Measurements from ENCODE around the gene HM13.
A peak's percentile ranks its signal among the peaks of the same experiment; 100 is the strongest.
"Not testable (repeated sequence)": the region's sequence is repeated elsewhere in the genome, so short reads cannot be mapped to it uniquely, and the experiment has no call there.

Gene HM13

DNA sequence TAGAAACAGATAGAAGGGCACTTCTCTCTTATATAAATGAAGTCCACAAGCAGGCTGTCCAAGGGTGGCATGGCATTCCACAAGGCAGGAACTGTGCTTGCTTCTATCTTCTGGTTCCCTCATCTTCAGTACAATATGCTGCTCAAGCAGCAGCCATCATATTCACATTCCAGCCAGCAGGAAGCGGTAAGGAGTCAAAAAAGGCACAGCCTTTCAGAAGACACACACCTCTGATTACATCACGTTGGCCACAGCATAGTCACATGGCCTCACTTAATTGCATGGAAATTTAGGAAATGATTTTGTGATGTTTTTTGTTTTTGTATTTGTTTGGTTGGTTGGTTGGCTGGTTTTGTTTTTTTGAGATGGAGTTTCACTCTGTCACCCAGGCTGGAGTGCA is 20.1 kb upstream of the HM13 start:
- TF ChIP-seq CTCF (IDR thresholded peaks at IDR 0.05), result peak; percentile 18 to 24
- DNase-seq, result no peak
- H3K27ac ChIP-seq, result no peak overlapping the region
- intact Hi-C loops (cut with DNase I; ENCODE audit: low total_unique reads), result no loop called here
- peaks cover 0 to 29% (median 16%) of the 10 kb centered on the region in 4 donors for H3K4me1 ChIP-seq
- H3K27me3 ChIP-seq, result no peaks in the 10 kb centered on the region
- no peaks in the 10 kb centered on the region for H3K36me3 ChIP-seq
- no peak overlapping the region for H3K4me3 ChIP-seq
- H3K9me3 ChIP-seq, result no peaks in the 10 kb centered on the region

DNA sequence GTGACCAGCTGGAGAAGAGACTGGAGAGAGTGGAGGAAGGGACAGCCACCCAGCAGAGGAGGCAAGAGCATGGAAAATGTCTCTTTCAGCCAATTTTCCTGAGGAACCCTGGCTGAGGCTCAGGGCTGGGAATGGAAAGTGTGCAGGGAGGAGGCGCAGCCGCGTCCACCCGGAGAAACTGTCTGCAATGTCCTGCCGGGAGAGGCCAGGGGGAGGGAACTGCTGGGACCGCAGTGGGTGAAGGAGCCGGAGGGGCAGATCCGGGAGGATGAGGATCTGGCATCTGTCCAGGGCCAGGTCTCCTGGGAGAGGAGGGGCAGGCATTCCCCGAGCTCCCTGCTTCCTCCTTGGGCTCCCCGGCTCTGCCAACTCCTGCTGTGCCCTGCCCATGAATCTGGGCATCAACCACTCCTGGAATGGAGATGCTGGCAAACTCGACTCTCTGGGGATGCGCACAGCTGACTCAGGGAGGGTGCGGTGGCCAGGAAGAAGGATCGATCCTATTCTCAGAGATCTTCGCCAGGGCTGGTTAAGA is 17.4 kb upstream of the HM13 start:
- peak; percentile 63 to 92 for DNase-seq
- Histone ChIP-seq H3K9me3 (no peaks in the 10 kb centered on the region), H3K27me3 (no peaks in the 10 kb centered on the region), H3K4me3 (peak overlapping the region; percentile 33 to 41), H3K4me1 (peaks cover 0 to 29% (median 16%) of the 10 kb centered on the region in 4 donors), H3K36me3 (no peaks in the 10 kb centered on the region), H3K27ac (peak overlapping the region; percentile 62 to 73)
- intact Hi-C loops (cut with DNase I; ENCODE audit: low total_unique reads), result no loop called here
- no peak for TF ChIP-seq CTCF (IDR thresholded peaks at IDR 0.05)

DNA sequence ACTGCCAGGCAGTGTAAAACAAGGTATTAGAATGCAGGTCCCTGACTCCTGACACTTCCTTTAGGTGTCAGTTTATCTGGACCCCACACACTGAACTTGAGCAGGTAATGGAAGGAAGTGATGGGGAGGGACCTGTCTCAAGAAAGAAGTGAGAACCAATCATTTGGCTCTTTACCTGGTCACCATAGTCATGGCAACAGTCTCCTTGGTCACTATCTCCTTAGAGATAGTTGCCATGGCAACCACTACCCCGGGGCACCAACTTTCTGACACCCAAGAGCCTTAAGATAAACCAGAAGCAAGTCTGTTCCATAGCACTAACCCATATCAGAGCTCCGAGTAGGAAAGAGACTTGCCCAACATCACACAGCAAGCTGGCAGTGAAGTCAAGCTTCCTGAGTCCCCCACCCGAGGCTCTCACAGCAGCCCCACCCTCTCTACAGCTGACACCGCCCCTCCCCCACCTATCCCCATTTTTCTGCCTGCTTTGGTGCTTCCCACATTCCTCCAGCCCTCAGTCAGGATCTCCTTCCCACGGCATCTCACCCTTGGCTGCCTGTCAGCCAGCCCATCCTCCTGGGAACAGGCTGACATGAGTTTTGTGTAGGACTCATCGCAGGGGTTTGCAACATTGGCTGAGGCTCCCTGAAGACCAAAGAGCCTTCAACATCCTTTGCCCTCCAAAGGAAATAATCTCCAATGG is 16.3 kb upstream of the HM13 start:
- Histone ChIP-seq H3K4me3 (no peak overlapping the region), H3K27me3 (no peaks in the 10 kb centered on the region), H3K36me3 (no peaks in the 10 kb centered on the region), H3K9me3 (no peaks in the 10 kb centered on the region), H3K4me1 (peaks cover 0 to 32% (median 16%) of the 10 kb centered on the region in 4 donors), H3K27ac (peak overlapping the region; percentile 62 to 73)
- no peak for DNase-seq
- no peak for TF ChIP-seq CTCF (IDR thresholded peaks at IDR 0.05)
- intact Hi-C loops (cut with DNase I; ENCODE audit: low total_unique reads), result no loop called here

DNA sequence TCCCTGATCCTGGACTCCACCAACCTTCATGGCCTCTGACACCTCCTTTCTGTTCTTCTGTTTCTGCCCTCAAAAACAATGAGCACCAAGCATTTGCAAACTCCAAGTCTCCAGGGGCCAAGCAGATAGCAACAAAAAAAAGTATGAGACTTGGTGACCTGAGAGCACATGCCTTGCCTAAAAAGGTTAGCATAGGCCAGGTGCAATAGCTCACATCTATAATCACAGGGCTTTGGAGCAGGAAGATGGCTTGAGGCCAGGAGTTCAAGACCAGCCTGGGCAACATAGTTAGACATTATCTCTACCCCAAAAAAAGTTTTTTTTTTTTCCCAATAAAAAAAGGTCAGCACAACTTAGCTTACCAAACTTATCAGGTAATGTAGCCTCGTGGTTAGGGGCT is 13.7 kb upstream of the HM13 start:
- no peak for TF ChIP-seq CTCF (IDR thresholded peaks at IDR 0.05)
- intact Hi-C loops (cut with DNase I; ENCODE audit: low total_unique reads), result no loop called here
- no peak overlapping the region for H3K4me3 ChIP-seq
- H3K36me3 ChIP-seq, result no peaks in the 10 kb centered on the region
- no peak overlapping the region for H3K27ac ChIP-seq
- no peaks in the 10 kb centered on the region for H3K9me3 ChIP-seq
- peaks cover 0 to 36% (median 16%) of the 10 kb centered on the region in 4 donors for H3K4me1 ChIP-seq
- no peak for DNase-seq
- no peaks in the 10 kb centered on the region for H3K27me3 ChIP-seq

DNA sequence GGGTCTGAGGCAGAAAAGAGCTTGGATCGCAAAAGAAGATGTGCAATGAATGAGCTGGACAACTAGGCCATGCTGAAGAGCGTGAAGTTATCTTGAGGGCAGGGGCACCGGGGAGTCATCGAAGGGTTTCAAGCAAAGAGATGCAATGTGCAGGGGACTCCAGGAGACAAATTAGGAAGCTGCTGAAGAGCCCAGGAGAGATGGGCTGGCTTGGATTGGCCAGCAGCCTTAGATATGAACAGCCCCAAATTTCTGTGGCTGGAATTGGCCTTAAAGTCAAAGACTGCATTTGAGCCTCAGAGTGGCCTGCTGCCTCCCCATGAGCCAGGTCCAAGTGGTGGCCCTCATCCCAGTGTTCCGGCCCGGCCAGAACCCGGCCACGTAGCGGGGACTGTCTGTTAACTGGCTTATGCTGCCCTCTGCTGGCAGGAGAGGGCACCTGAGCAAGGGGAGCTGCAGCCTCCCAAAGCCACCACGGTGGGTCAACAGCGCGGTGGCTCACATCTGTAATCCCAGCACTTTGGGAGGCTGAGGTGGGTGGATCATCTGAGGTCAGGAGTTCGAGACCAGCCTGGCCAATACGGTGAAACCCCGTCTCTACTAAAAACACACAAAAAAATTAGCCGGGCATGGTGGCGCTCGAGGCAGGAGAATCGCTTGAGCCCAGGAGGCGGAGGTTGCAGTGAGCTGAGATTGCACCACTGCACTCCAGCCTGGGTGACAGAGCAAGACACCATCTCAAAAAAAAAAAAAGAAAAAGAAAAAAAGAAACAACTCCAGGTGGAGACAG is 11.2 kb upstream of the HM13 start:
- TF ChIP-seq CTCF (IDR thresholded peaks at IDR 0.05), result peak; percentile 98 to 99
- peak; percentile 91 to 92 for DNase-seq
- intact Hi-C loops (cut with DNase I; ENCODE audit: low total_unique reads), result loop anchor here (2.0 kb wide), 1 partner anchor 42 kb away; no protein-coding TSS in a partner anchor

More for the DNA sequence above, 11.2 kb upstream of the HM13 start:
- not testable (repeated sequence) for H3K27me3 ChIP-seq, H3K4me3 ChIP-seq, H3K27ac ChIP-seq, H3K9me3 ChIP-seq, H3K36me3 ChIP-seq
- peaks cover 0 to 12% (median 2%) of the 10 kb centered on the region in 4 donors for H3K4me1 ChIP-seq

All from tibial artery (tissue), 4 donors.